ENCODE results near the gene KRR1. TPM values are rescaled to one million over a fixed set of nuclear protein-coding genes. Genes with fewer than 3 reads are reported as not detected.

Gene KRR1
- total and polyA plus RNA-seq, 2 of the 13 experiments (the other 11 are each of a cell fraction or from before 2014, with no cell fraction given) = 19.3 to 103 TPM

- no peak for TF ChIP-seq ZNF724P (CRISPR knock-in tag; IDR thresholded peaks at IDR 0.05; ENCODE audit: borderline replicate concordance)
- TF ChIP-seq E2F1 (CRISPR knock-in tag; IDR thresholded peaks at IDR 0.05) = no peak
- no peak for TF ChIP-seq HIVEP1 (CRISPR knock-in tag; IDR thresholded peaks at IDR 0.05)
Observed at GRCh38 chr12:75489187-75489586, 22.2 kb downstream of the KRR1 start (continued).

GRCh38 chr12:75488553-75488952 is 22.9 kb downstream of the KRR1 start:
- ChIA-PET POLR2A (no interaction called here), CTCF (ENCODE audit: low intra/inter-chr PET ratio, low total read pairs) (no interaction called here)
- in situ Hi-C loops (cut with HindIII; ENCODE audit: extremely low pct_ligation_motif_present, low pct_unique_long_range_greater_than_20kb) = no loop called here
- TF ChIP-seq ZNF564 (CRISPR knock-in tag; IDR thresholded peaks at IDR 0.05) (no peak), NPAS2 (CRISPR knock-in tag; IDR thresholded peaks at IDR 0.05; ENCODE audit: borderline replicate concordance) (no peak), CTCF (CRISPR knock-in tag; IDR thresholded peaks at IDR 0.05) (peak; percentile 47), ZNF770 (CRISPR knock-in tag; IDR thresholded peaks at IDR 0.05) (no peak), TBX3 (IDR thresholded peaks at IDR 0.05; ENCODE audit: borderline replicate concordance) (no peak), RAD21 (CRISPR knock-in tag; IDR thresholded peaks at IDR 0.05) (0 out of 2 replicates have a peak, but pooled peaks have one; percentile 22), STAG1 (CRISPR knock-in tag; IDR thresholded peaks at IDR 0.05) (peak; percentile 39), DR1 (CRISPR knock-in tag; IDR thresholded peaks at IDR 0.05) (no peak), CERS6 (CRISPR knock-in tag; IDR thresholded peaks at IDR 0.05) (no peak), CEBPZ (IDR thresholded peaks at IDR 0.05; ENCODE audit: low read length) (no peak), ZNF790 (CRISPR knock-in tag; IDR thresholded peaks at IDR 0.05; ENCODE audit: borderline replicate concordance) (no peak)

More at GRCh38 chr12:75488553-75488952, 22.9 kb downstream of the KRR1 start:
- Histone ChIP-seq H3K27ac (ENCODE audit: extremely low read length, insufficient read depth, low read length) (no peak overlapping the region), H3K4me3 (replicated peaks in 1 of 3; ENCODE audit: insufficient read depth in 1 of 3, low read depth in 2 of 3, low read length in 3 of 3) (no peak overlapping the region), H3K27me3 (ENCODE audit: control insufficient read depth in 1 of 2, insufficient read depth in 2 of 2, low read length in 2 of 2) (no peaks in the 10 kb centered on the region), H3K4me1 (ENCODE audit: insufficient read depth, low read length) (peaks cover 6% of the 10 kb centered on the region), H4K20me1 (ENCODE audit: insufficient read depth, low read length) (no peaks in the 10 kb centered on the region), H3K4me2 (ENCODE audit: low read depth, low read length) (no peak overlapping the region), H2AFZ (ENCODE audit: low read length) (no peak overlapping the region), H3K79me2 (ENCODE audit: insufficient read depth, low read length) (no peaks in the 10 kb centered on the region), H3K9me3 (ENCODE audit: low read length) (no peaks in the 10 kb centered on the region), H3K36me3 (replicated peaks in 1 of 2; ENCODE audit: control insufficient read depth in 1 of 2, insufficient read depth in 2 of 2, low read length in 2 of 2) (no peaks in the 10 kb centered on the region), H3K9ac (ENCODE audit: insufficient read depth, low read depth, low read length) (no peak overlapping the region)
- no TSS peak for BruUV-seq (replicated peaks)
- DNase-seq (ENCODE audit: low spot score) (peak; percentile 12), FAIRE-seq (peak; percentile 49), ATAC-seq (peak; percentile 88)
- intact Hi-C loops (cut with micrococcal nuclease; ENCODE audit: unreplicated experiment) = loop anchor here (2.0 to 10.0 kb wide), 2 partner anchors 800 to 856 kb away; partner anchors contain the start of gene BBS10
